A549 (cell line): ENCODE results near the gene KCNQ2. TPM values are rescaled to one million over a fixed set of nuclear protein-coding genes. Genes with fewer than 3 reads are reported as not detected.

ENCODE experiments used
- ATAC-seq, 2 experiments: fragments of 200-7000 bp in 1 of 2; fragments of >200 bp in 1 of 2; cut with Nextera tagmentation in 1 of 2; cut with Tn5 transposase in 1 of 2; 3 replicates each; pipeline versions ENCODE4 v1.8.0 to v1.9.1; 2018 to 2020; ENCODE audit warnings: mild to moderate bottlenecking in 1 of 2, moderate library complexity in 1 of 2
- CTCF ChIA-PET: fragments of 300-600 bp; sonication (Branson Sonifier 250); formaldehyde crosslinking; extraction: SDS; loops from one replicate; lab custom pipeline; 2021; ENCODE audit warnings: antibody characterized with exemption, inconsistent platforms; lab: Yijun Ruan, JAX
- POLR2A ChIA-PET: fragments of 350-600 bp; formaldehyde crosslinking; extraction: SDS; loops from one replicate; lab custom pipeline; 2021; ENCODE audit warnings: antibody characterized with exemption, inconsistent platforms; lab: Yijun Ruan, JAX
- DNase-seq, 2 experiments: peaks; one replicate each; pipeline versions ENCODE4 v3.0.0 to v3.0.0-alpha.2; 2011 to 2016; ENCODE audit warnings: low read depth in 1 of 2, low spot score in 1 of 2
- FAIRE-seq: peaks from 2 replicates; lab custom pipeline; 2011; peaks lifted over from hg19 to GRCh38; lab: Jason Lieb, UNC
- H3K27ac ChIP-seq, 2 experiments: fragments of >200 bp; sonication (Bioruptor Twin); formaldehyde crosslinking; 3 replicates each; pipeline ENCODE4 v1.5.1; 2016 to 2017
- H3K4me1 ChIP-seq: fragments of >200 bp; sonication (Bioruptor Twin); formaldehyde crosslinking; 3 replicates; pipeline ENCODE4 v1.6.1; 2016
- H3K4me2 ChIP-seq: fragments of >200 bp; sonication (Bioruptor Twin); formaldehyde crosslinking; 3 replicates; pipeline ENCODE4 v1.6.1; 2016
- H3K4me3 ChIP-seq: fragments of >200 bp; sonication (Bioruptor Twin); formaldehyde crosslinking; 3 replicates; pipeline ENCODE4 v1.5.1; 2016
- H3K9me3 ChIP-seq: fragments of >200 bp; sonication (Bioruptor Twin); formaldehyde crosslinking; 3 replicates; pipeline ENCODE4 v1.6.1; 2016
- E2F6 ChIP-seq: IDR thresholded peaks from 2 replicates; pipeline ENCODE4 v1.6.1; 2012; ENCODE audit warnings: low read depth, borderline replicate concordance
- EHF ChIP-seq: fragments of 250-450 bp; sonication (Bioruptor Pico); IDR thresholded peaks from 2 replicates; pipeline ENCODE4 v1.5.0; 2020; ENCODE audit warnings: mild to moderate bottlenecking
- FOSB ChIP-seq: fragments of 250-450 bp; sonication (Bioruptor Pico); IDR thresholded peaks from 2 replicates; pipeline ENCODE4 v1.5.0; 2020; ENCODE audit warnings: mild to moderate bottlenecking, moderate library complexity
- FOSL2 ChIP-seq, 2 experiments: fragments of 450-650 bp in 1 of 2; fragments of >200 bp in 1 of 2; sonication (Bioruptor Twin) in 1 of 2; formaldehyde crosslinking; IDR thresholded peaks; 2 replicates each; pipeline versions ENCODE4 v1.5.0 to v1.6.1; 2016 to 2020; ENCODE audit warnings: mild to moderate bottlenecking in 1 of 2, moderate library complexity in 1 of 2
- FOXS1 ChIP-seq: fragments of 250-450 bp; sonication (Bioruptor Pico); IDR thresholded peaks from 2 replicates; pipeline ENCODE4 v1.5.0; 2020; ENCODE audit warnings: mild to moderate bottlenecking, moderate library complexity
- GATA3 ChIP-seq: IDR thresholded peaks from 2 replicates; pipeline ENCODE4 v1.6.1; 2012; ENCODE audit warnings: borderline replicate concordance
- HEYL ChIP-seq: fragments of 250-450 bp; sonication (Bioruptor Pico); IDR thresholded peaks from 2 replicates; pipeline ENCODE4 v1.8.0; 2021; ENCODE audit warnings: mild to moderate bottlenecking, moderate library complexity
- HMGXB4 ChIP-seq: fragments of 250-450 bp; sonication (Bioruptor Pico); IDR thresholded peaks from 2 replicates; pipeline ENCODE4 v1.5.0; 2021; ENCODE audit warnings: mild to moderate bottlenecking, moderate library complexity, borderline replicate concordance
- HOXA7 ChIP-seq: fragments of 250-450 bp; sonication (Bioruptor Pico); IDR thresholded peaks from 2 replicates; pipeline ENCODE4 v1.5.0; 2020; ENCODE audit warnings: mild to moderate bottlenecking, moderate library complexity
- JUN ChIP-seq, 2 experiments: fragments of >200 bp; sonication (Bioruptor Twin); formaldehyde crosslinking; IDR thresholded peaks; 2 replicates in 1 of 2; 3 replicates in 1 of 2; pipeline ENCODE4 v1.6.1; 2016 to 2017
- MAFK ChIP-seq: fragments of 450-650 bp; IDR thresholded peaks from 2 replicates; pipeline ENCODE4 v1.6.1; 2014; ENCODE audit not compliant: partially characterized antibody
- MAZ ChIP-seq: fragments of 150-350 bp; IDR thresholded peaks from 2 replicates; pipeline ENCODE4 v1.6.1; 2014; ENCODE audit warnings: antibody characterized with exemption, low read depth, low read length, borderline replicate concordance
- RARB ChIP-seq: fragments of 250-450 bp; sonication (Bioruptor Pico); IDR thresholded peaks from 2 replicates; pipeline ENCODE4 v1.8.0; 2021; ENCODE audit warnings: mild to moderate bottlenecking, moderate library complexity
- ZNF302 ChIP-seq: fragments of 250-450 bp; sonication (Bioruptor Pico); IDR thresholded peaks from 2 replicates; pipeline ENCODE4 v1.9.0; 2021; ENCODE audit warnings: inconsistent platforms, mild to moderate bottlenecking, moderate library complexity
- WGBS: methylation state at CpG from one replicate; pipeline ENCODE4 v1.1.6; 2017; ENCODE audit errors: missing lambda C conversion rate; 5-methylcytosine and 5-hydroxymethylcytosine counted together
- polyA plus RNA-seq, 4 experiments: library from polyadenylated mRNA; depleted of rRNA in 3 of 4; stranded (reverse); fragments of >200 nt; fragmentation: RNase III in 1 of 4; extraction: RNeasy Plus Mini Kit Qiagen cat#74134 plus additional on column Dnase treatment in 1 of 4; gene quantifications; 2 replicates in 3 of 4; 3 replicates in 1 of 4; pipeline ENCODE4 v1.2.3, GENCODE V29; 2011 to 2017
- TF ChIP-seq, protein P1 (sequence below): IDR thresholded peaks from 2 replicates; pipeline ENCODE4 v1.6.1; 2012
- TF ChIP-seq, protein P2 (sequence below): fragments of 150-350 bp; IDR thresholded peaks from 2 replicates; pipeline ENCODE4 v1.6.1; 2014; ENCODE audit warnings: low read depth, mild to moderate bottlenecking, low read length
- TF ChIP-seq, protein P3 (sequence below): fragments of >200 bp; sonication (Bioruptor Twin); formaldehyde crosslinking; IDR thresholded peaks from 3 replicates; pipeline ENCODE4 v1.5.1; 2016

The KCNQ2 gene
- polyA plus RNA-seq, 2 of the 4 experiments (the other 2 are of a cell fraction) = 0.14 to 0.36 TPM

- 18% methylated on average over 11 of the region's 60 CpGs for WGBS
- Histone ChIP-seq H3K27ac (peak overlapping the region; percentile 92 to 96), H3K4me2 (peak overlapping the region; percentile 100), H3K4me3 (peak overlapping the region; percentile 99), H3K4me1 (peaks cover 27% of the 10 kb centered on the region), H3K9me3 (no peaks in the 10 kb centered on the region)
- FAIRE-seq (no peak), DNase-seq (peak; percentile 62), ATAC-seq (peak; percentile 39 to 63)
- ChIA-PET POLR2A (interaction anchor here (2.1 kb wide), 1 partner anchor 22 kb away, joined by 13 read pairs; the partner anchor contains the start of gene PPDPF), CTCF (interaction anchor here (1.0 to 3.6 kb wide), 7 partner anchors 11 to 482 kb away, joined by 3 to 75 read pairs (median 16); partner anchors contain the start of genes PPDPF, PRPF6 and PTK6)
- TF ChIP-seq EHF (no peak), GATA3 (0 out of 2 replicates have a peak, but pooled peaks have one; percentile 12), JUN (IDR thresholded peaks at IDR 0.05) (no peak), FOSL2 (IDR thresholded peaks at IDR 0.05) (0 out of 2 replicates have a peak, but pooled peaks have one; percentile 20), FOSL2 (CRISPR knock-in tag; IDR thresholded peaks at IDR 0.05) (peak; percentile 88)
- TF ChIP-seq, protein P1, sequence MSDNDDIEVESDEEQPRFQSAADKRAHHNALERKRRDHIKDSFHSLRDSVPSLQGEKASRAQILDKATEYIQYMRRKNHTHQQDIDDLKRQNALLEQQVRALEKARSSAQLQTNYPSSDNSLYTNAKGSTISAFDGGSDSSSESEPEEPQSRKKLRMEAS = peak; percentile 67
These were observed 25.8 kb upstream of the KCNQ2 start for GRCh38 chr20:63497946-63498935.

DNA sequence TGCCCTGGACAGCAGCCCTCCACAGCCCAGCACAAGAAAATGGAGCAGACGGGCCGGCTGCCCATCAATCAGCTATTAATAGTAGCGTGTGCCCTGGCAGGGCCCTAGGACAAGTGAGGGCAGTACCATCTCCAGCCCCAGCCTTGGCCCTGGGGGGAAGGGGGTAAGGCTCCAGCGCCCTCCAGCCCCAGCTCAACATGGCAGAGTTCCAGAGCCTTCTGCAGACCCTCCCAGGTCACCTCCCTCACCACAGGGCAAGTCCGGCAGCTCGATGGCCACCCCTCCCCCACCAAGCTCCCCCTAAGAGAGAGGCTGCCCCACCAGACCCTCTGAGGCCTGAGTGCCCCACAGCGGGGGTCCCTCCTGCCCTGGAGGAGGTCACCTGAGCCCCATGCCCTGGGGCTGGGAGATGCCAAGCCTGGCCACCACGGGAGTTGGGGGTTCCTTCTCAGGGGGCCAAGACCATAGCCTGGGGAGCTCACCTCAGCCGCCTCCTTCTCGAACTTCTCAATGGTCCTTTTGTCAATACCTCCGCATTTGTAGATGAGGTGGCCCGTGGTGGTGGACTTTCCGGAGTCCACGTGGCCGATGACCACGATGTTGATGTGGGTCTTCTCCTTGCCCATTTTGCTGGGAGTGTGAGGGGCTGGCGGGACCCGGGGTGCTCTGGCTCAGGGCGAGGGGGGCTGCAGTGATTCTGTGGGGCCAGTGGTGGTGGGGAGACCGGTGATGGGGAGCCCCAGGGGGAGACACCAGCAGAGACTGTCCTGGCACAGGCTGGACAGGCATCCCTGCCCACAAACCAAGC, 24.9 kb upstream of the KCNQ2 start:
- ChIA-PET CTCF (interaction anchor here (0.6 to 3.6 kb wide), 29 partner anchors 8 to 483 kb away, joined by 3 to 75 read pairs (median 5); partner anchors contain the start of genes KCNQ2, PPDPF, PRPF6 and PTK6), POLR2A (interaction anchor here (1.0 to 2.1 kb wide), 3 partner anchors 23 to 26 kb away, joined by 3 to 21 read pairs (median 13); partner anchors contain the start of gene PPDPF)
- Histone ChIP-seq H3K4me1 (peaks cover 27% of the 10 kb centered on the region), H3K4me2 (peak overlapping the region; percentile 100), H3K9me3 (no peaks in the 10 kb centered on the region), H3K27ac (peak overlapping the region; percentile 92 to 96; a peak in 5 of 6 replicates), H3K4me3 (peak overlapping the region; percentile 99; the same call in 2 of the 3 replicates)
- DNase-seq (no peak), ATAC-seq (peak in 1 of 2 experiments; percentile 20; a peak in 3 of 6 replicates), FAIRE-seq (no peak)
- WGBS = 74% methylated on average over 14 of the region's 20 CpGs
- no peak for TF ChIP-seq HEYL
- TF ChIP-seq MAZ = no peak
- no peak for TF ChIP-seq FOXS1
- TF ChIP-seq RARB = no peak
- no peak for TF ChIP-seq ZNF302 (CRISPR knock-in tag)
- TF ChIP-seq HMGXB4 (CRISPR knock-in tag) = no peak

DNA sequence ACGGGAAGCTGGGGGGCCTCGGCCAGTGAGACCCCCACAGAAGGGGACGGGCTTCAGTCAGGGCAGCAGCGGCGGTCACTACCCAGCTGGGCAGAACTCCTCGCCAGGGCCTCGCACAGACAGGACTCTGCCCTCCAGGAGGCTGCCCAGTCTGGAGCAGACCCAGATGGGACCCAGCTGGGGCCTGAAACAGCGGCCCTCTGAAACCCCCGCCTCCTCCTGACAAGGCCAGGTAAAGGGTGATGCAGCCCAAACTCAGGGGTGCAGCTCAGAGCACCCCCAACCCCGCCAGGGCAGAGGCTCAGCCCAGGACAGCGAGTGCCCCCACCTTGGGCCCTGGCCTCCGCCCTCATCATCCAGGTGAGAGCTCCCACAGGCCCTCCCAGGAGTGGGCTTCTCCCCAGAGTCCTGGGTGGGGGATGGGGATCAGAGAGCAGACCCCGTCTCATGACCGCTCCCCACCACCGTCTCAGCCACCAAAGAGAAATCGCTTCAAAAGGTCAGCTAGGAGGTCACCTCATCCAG, 24.2 kb upstream of the KCNQ2 start:
- no peak overlapping the region for H3K4me3 ChIP-seq
- DNase-seq = no peak
- ChIA-PET CTCF (interaction anchor here (0.6 to 3.6 kb wide), 39 partner anchors 9 to 484 kb away, joined by 3 to 75 read pairs (median 5); partner anchors contain the start of genes KCNQ2, PPDPF, PRPF6 and PTK6), POLR2A (interaction anchor here (0.9 to 1.6 kb wide), 3 partner anchors 24 to 33 kb away, joined by 3 to 21 read pairs (median 3); partner anchors contain the start of gene PPDPF)
- peak overlapping the region; percentile 100 for H3K4me2 ChIP-seq
- H3K9me3 ChIP-seq = no peaks in the 10 kb centered on the region
- FAIRE-seq = no peak
- peaks cover 27% of the 10 kb centered on the region for H3K4me1 ChIP-seq
- 48% methylated on average over 9 of the region's 16 CpGs for WGBS
- H3K27ac ChIP-seq = peak overlapping the region in 1 of 2 experiments; percentile 55; a peak in 3 of 6 replicates
- ATAC-seq = peak in 1 of 2 experiments; percentile 67; a peak in 3 of 6 replicates
- TF ChIP-seq, protein P1 = no peak
- no peak for TF ChIP-seq E2F6
- TF ChIP-seq, protein P2, sequence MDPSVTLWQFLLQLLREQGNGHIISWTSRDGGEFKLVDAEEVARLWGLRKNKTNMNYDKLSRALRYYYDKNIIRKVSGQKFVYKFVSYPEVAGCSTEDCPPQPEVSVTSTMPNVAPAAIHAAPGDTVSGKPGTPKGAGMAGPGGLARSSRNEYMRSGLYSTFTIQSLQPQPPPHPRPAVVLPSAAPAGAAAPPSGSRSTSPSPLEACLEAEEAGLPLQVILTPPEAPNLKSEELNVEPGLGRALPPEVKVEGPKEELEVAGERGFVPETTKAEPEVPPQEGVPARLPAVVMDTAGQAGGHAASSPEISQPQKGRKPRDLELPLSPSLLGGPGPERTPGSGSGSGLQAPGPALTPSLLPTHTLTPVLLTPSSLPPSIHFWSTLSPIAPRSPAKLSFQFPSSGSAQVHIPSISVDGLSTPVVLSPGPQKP = no peak
- TF ChIP-seq MAFK = no peak
- no peak for TF ChIP-seq HMGXB4 (CRISPR knock-in tag)
- TF ChIP-seq HOXA7 (CRISPR knock-in tag) = no peak
- TF ChIP-seq FOSB (CRISPR knock-in tag) = no peak
- TF ChIP-seq, protein P3, sequence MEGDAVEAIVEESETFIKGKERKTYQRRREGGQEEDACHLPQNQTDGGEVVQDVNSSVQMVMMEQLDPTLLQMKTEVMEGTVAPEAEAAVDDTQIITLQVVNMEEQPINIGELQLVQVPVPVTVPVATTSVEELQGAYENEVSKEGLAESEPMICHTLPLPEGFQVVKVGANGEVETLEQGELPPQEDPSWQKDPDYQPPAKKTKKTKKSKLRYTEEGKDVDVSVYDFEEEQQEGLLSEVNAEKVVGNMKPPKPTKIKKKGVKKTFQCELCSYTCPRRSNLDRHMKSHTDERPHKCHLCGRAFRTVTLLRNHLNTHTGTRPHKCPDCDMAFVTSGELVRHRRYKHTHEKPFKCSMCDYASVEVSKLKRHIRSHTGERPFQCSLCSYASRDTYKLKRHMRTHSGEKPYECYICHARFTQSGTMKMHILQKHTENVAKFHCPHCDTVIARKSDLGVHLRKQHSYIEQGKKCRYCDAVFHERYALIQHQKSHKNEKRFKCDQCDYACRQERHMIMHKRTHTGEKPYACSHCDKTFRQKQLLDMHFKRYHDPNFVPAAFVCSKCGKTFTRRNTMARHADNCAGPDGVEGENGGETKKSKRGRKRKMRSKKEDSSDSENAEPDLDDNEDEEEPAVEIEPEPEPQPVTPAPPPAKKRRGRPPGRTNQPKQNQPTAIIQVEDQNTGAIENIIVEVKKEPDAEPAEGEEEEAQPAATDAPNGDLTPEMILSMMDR = no peak
